Testis (tissue), 3 donors: ENCODE data around the gene ZG16B. TPM values are rescaled to one million over a fixed set of nuclear protein-coding genes. Genes with fewer than 3 reads are reported as not detected.

Experiments used
- DNase-seq: peaks from one replicate; pipeline ENCODE4 v3.0.0-alpha.2; 2019
- H3K27ac ChIP-seq, 2 donors: fragments of 200-600 bp; sonication (generic); one replicate each; pipeline ENCODE4 v1.5.1; 2019
- H3K27me3 ChIP-seq: fragments of 200-600 bp; sonication (generic); one replicate; pipeline ENCODE4 v1.5.1; 2019
- H3K36me3 ChIP-seq: fragments of 200-600 bp; sonication (generic); one replicate; pipeline ENCODE4 v1.5.1; 2017; ENCODE audit warnings: low read depth; ENCODE audit errors: missing control alignments
- H3K4me1 ChIP-seq: fragments of 200-600 bp; sonication (generic); one replicate; pipeline ENCODE4 v1.5.1; 2019
- H3K4me3 ChIP-seq, 2 donors: fragments of 200-600 bp; sonication (generic); one replicate each; pipeline ENCODE4 v1.5.1; 2017 to 2019
- H3K9me3 ChIP-seq: fragments of 200-600 bp; sonication (generic); one replicate; pipeline ENCODE4 v1.5.1; 2017
- POLR2A ChIP-seq: fragments of 450-650 bp; IDR thresholded peaks from one replicate; pipeline ENCODE4 v1.6.1; 2017; ENCODE audit warnings: antibody characterized with exemption, mild to moderate bottlenecking, moderate library complexity
- WGBS, 2 donors: methylation state at CpG; one replicate each; pipeline ENCODE4 v1.1.5; 2018; 5-methylcytosine and 5-hydroxymethylcytosine counted together
- intact Hi-C: fragments of 100-400 bp; cut with DNase I; formaldehyde crosslinking; loops from one replicate; pipeline ENCODE4 v1.15.1; 2023; ENCODE audit warnings: low total_unique reads
- polyA plus RNA-seq: library from polyadenylated mRNA; stranded (reverse); fragments of 350-450 nt; fragmentation: Illumina TruSeq; extraction: RNeasy Lipid Tissue Mini Kit (QIAGEN cat#74804); gene quantifications from one replicate; pipeline ENCODE4 v1.2.3, GENCODE V29; 2014; ENCODE audit warnings: low read depth, low replicate concordance; ENCODE audit not compliant: insufficient read depth
- total RNA-seq, 2 donors: library from RNA; depleted of rRNA; stranded (reverse); fragments of >200 nt; gene quantifications; one replicate each; pipeline ENCODE4 v1.2.3, GENCODE V29; 2016
- TF ChIP-seq, protein P1 (sequence below), 3 experiments: fragments of 450-650 bp in 2 of 3; fragments of 200-600 bp in 1 of 3; sonication (generic) in 1 of 3; IDR thresholded peaks; one replicate each; pipeline ENCODE4 v1.5.1; 2016 to 2019; ENCODE audit warnings: antibody characterized with exemption in 3 of 3, mild to moderate bottlenecking in 2 of 3, moderate library complexity in 1 of 3

Gene ZG16B
- total and polyA plus RNA-seq, 3 donors from 2014 or later = 1.7 to 3.5 (median 1.8) TPM

DNA sequence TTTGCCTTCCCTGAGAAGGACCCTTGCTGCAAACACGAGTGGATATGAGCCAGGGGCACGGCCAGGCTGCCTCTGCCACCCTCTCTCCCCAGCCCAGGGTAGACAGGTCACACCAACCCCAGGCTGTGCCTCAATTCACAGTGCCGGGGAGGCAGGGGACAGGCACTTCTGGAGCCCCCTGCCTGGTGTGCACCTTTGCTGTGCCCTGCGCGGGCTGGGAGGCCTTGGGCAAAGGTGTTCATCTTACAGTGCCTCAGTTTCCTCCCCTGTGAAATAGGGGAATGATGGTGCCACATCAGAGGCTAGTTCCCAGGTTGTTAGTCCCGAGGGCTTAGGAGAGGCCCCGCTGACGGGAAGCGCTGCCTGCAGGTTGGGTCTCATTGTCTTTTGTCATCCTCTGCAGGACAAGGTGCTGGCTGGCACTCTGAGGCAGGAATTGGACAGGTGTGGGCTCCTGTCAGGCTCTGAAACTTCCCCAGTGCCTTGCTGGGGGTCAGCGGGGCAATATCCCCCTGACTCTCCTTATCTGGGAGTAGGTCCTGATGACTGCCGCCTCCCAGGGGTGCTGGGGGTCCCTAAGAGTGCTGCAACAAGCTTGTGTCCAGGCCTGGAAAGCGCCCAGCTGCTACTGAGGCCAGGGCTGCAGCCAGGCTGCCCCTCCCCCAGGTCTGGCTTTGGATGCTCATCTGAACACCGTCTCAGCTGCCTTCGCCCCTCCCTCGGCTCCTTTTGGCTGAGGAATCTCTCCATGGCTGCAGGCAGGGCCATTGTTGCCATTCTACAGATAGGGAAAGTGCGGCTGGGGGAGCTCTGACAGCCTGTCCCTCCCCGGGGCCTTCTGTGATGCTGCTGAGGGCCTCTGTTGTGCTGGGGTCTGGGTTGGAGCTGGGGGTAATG, 9.9 kb upstream of the ZG16B start:
- H3K27me3 ChIP-seq = no peaks in the 10 kb centered on the region
- DNase-seq = no peak
- H3K9me3 ChIP-seq = no peaks in the 10 kb centered on the region
- H3K27ac ChIP-seq = no peak overlapping the region
- H3K4me3 ChIP-seq = no peak overlapping the region
- H3K36me3 ChIP-seq = no peaks in the 10 kb centered on the region
- TF ChIP-seq, protein P1, sequence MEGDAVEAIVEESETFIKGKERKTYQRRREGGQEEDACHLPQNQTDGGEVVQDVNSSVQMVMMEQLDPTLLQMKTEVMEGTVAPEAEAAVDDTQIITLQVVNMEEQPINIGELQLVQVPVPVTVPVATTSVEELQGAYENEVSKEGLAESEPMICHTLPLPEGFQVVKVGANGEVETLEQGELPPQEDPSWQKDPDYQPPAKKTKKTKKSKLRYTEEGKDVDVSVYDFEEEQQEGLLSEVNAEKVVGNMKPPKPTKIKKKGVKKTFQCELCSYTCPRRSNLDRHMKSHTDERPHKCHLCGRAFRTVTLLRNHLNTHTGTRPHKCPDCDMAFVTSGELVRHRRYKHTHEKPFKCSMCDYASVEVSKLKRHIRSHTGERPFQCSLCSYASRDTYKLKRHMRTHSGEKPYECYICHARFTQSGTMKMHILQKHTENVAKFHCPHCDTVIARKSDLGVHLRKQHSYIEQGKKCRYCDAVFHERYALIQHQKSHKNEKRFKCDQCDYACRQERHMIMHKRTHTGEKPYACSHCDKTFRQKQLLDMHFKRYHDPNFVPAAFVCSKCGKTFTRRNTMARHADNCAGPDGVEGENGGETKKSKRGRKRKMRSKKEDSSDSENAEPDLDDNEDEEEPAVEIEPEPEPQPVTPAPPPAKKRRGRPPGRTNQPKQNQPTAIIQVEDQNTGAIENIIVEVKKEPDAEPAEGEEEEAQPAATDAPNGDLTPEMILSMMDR (IDR thresholded peaks at IDR 0.05) = no peak
- WGBS, 2 donors = 52 to 66% methylated on average over 7 to 16 of the region's 17 CpGs
- H3K4me1 ChIP-seq = no peaks in the 10 kb centered on the region
- intact Hi-C loops = no loop called here

DNA sequence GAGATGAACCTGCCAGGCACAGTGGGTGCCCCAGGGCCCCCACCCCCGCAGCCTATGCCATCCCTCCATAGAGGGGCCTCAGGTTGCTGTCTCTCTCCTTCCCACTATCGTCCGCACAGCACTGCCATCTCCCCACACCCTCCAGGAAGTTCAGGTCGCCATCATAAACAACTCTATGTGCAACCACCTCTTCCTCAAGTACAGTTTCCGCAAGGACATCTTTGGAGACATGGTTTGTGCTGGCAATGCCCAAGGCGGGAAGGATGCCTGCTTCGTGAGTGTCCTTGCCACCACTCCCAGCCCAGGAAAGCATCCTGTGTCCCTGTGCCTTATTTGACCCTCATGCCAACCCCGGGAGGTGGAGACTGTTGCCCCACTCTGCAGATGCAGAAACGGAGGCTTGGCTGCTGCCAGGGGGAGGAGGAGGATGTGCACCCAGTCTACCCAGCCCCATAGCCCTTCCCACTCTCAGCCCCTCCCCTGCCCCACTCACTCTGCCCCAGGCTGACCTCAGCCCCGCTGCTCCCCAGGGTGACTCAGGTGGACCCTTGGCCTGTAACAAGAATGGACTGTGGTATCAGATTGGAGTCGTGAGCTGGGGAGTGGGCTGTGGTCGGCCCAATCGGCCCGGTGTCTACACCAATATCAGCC, 9.1 kb upstream of the ZG16B start:
- no peak overlapping the region for H3K27ac ChIP-seq
- DNase-seq = no peak
- intact Hi-C loops = no loop called here
- H3K27me3 ChIP-seq = no peaks in the 10 kb centered on the region
- TF ChIP-seq, protein P1 (IDR thresholded peaks at IDR 0.05) = no peak
- TF ChIP-seq POLR2A = no peak
- 75 to 85% methylated on average over 14 of the region's 14 CpGs for WGBS, 2 donors
- H3K36me3 ChIP-seq = no peaks in the 10 kb centered on the region
- H3K9me3 ChIP-seq = no peaks in the 10 kb centered on the region
- no peaks in the 10 kb centered on the region for H3K4me1 ChIP-seq
- no peak overlapping the region for H3K4me3 ChIP-seq

DNA sequence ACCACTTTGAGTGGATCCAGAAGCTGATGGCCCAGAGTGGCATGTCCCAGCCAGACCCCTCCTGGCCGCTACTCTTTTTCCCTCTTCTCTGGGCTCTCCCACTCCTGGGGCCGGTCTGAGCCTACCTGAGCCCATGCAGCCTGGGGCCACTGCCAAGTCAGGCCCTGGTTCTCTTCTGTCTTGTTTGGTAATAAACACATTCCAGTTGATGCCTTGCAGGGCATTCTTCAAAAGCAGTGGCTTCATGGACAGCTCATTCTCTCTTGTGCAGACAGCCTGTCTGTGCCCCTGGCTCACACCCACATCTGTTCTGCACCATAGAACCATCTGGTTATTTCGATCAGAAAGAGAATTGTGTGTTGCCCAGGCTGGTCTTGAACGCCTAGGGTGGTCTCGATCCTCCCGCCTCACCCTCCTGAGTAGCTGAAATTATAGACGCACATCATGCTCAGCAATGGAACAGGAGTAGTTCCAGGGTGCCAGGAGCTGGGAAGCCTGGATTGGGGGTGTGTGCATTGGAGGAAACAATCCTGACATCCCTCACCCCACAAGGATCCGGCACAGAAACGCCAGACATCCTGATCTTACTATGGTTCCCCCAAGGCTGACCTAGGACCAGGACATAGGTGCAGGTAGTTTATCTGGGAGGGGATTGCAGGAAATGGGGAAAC, 8.5 kb upstream of the ZG16B start:
- no peaks in the 10 kb centered on the region for H3K27me3 ChIP-seq
- intact Hi-C loops = no loop called here
- no peaks in the 10 kb centered on the region for H3K4me1 ChIP-seq
- H3K36me3 ChIP-seq = no peaks in the 10 kb centered on the region
- TF ChIP-seq, protein P1 (IDR thresholded peaks at IDR 0.05) = no peak
- no peak for TF ChIP-seq POLR2A
- 79 to 82% methylated on average over 9 of the region's 9 CpGs for WGBS, 2 donors
- no peak overlapping the region for H3K27ac ChIP-seq
- no peak for DNase-seq
- no peak overlapping the region for H3K4me3 ChIP-seq
- no peaks in the 10 kb centered on the region for H3K9me3 ChIP-seq

DNA sequence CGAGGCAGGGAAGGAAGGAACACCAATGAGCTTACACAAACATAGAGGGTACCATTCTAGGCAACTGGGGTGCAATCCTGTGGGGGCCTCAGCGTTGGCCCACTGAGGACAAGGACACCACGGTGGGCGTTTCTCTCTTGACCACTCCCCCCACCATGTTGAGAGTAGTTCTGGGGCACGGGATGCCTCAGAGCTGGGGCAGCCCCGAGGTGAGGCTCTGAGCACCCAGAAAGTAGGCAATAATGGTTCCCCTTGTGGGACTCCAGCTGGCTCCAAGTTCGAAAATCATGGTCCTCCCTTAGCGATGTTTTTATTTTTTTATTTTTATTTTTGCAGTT, 8.0 kb upstream of the ZG16B start:
- Histone ChIP-seq H3K4me3 (no peak overlapping the region), H3K27me3 (no peaks in the 10 kb centered on the region), H3K27ac (no peak overlapping the region), H3K36me3 (no peaks in the 10 kb centered on the region), H3K9me3 (no peaks in the 10 kb centered on the region), H3K4me1 (no peaks in the 10 kb centered on the region)
- DNase-seq = no peak
- TF ChIP-seq, protein P1 (IDR thresholded peaks at IDR 0.05) = no peak
- TF ChIP-seq POLR2A = no peak
- intact Hi-C loops = no loop called here
- 79 to 80% methylated on average over 8 of the region's 8 CpGs for WGBS, 2 donors
